A549 (cell line): ENCODE data around the gene LAGE3. TPM values are rescaled to one million over a fixed set of nuclear protein-coding genes. Genes with fewer than 3 reads are reported as not detected.

Source experiments
- ATAC-seq, 2 experiments: fragments of 200-7000 bp in 1 of 2; fragments of >200 bp in 1 of 2; cut with Nextera tagmentation in 1 of 2; cut with Tn5 transposase in 1 of 2; 3 replicates each; pipeline versions ENCODE4 v1.8.0 to v1.9.1; 2018 to 2020; ENCODE audit warnings: mild to moderate bottlenecking in 1 of 2, moderate library complexity in 1 of 2
- CTCF ChIA-PET: fragments of 300-600 bp; sonication (Branson Sonifier 250); formaldehyde crosslinking; extraction: SDS; loops from one replicate; lab custom pipeline; 2021; ENCODE audit warnings: antibody characterized with exemption, inconsistent platforms; lab: Yijun Ruan, JAX
- POLR2A ChIA-PET: fragments of 350-600 bp; formaldehyde crosslinking; extraction: SDS; loops from one replicate; lab custom pipeline; 2021; ENCODE audit warnings: antibody characterized with exemption, inconsistent platforms; lab: Yijun Ruan, JAX
- DNase-seq, 2 experiments: peaks; one replicate each; pipeline versions ENCODE4 v3.0.0 to v3.0.0-alpha.2; 2011 to 2016; ENCODE audit warnings: low read depth in 1 of 2, low spot score in 1 of 2
- FAIRE-seq: peaks from 2 replicates; lab custom pipeline; 2011; peaks lifted over from hg19 to GRCh38; lab: Jason Lieb, UNC
- H3K27ac ChIP-seq, 2 experiments: fragments of >200 bp; sonication (Bioruptor Twin); formaldehyde crosslinking; 3 replicates each; pipeline ENCODE4 v1.5.1; 2016 to 2017
- H3K4me1 ChIP-seq: fragments of >200 bp; sonication (Bioruptor Twin); formaldehyde crosslinking; 3 replicates; pipeline ENCODE4 v1.6.1; 2016
- H3K4me2 ChIP-seq: fragments of >200 bp; sonication (Bioruptor Twin); formaldehyde crosslinking; 3 replicates; pipeline ENCODE4 v1.6.1; 2016
- H3K4me3 ChIP-seq: fragments of >200 bp; sonication (Bioruptor Twin); formaldehyde crosslinking; 3 replicates; pipeline ENCODE4 v1.5.1; 2016
- H3K9me3 ChIP-seq: fragments of >200 bp; sonication (Bioruptor Twin); formaldehyde crosslinking; 3 replicates; pipeline ENCODE4 v1.6.1; 2016
- BHLHE40 ChIP-seq: IDR thresholded peaks from 2 replicates; pipeline ENCODE4 v1.6.1; 2012; ENCODE audit warnings: low read depth, low read length, inconsistent platforms
- CBX8 ChIP-seq: fragments of 200-600 bp; sonication (generic); IDR thresholded peaks from 2 replicates; pipeline ENCODE4 v1.6.1; 2016
- CHD2 ChIP-seq: fragments of 150-350 bp; IDR thresholded peaks from 2 replicates; pipeline ENCODE4 v1.6.1; 2014; ENCODE audit warnings: low read length; ENCODE audit not compliant: partially characterized antibody
- CHD4 ChIP-seq: fragments of 200-600 bp; sonication (generic); IDR thresholded peaks from 2 replicates; pipeline ENCODE4 v1.6.1; 2016; ENCODE audit warnings: antibody characterized with exemption, mild to moderate bottlenecking, borderline replicate concordance
- EP300 ChIP-seq, 2 experiments: fragments of >200 bp; sonication (Bioruptor Twin); formaldehyde crosslinking; IDR thresholded peaks; 2 replicates in 1 of 2; 3 replicates in 1 of 2; pipeline ENCODE4 v1.6.1; 2016 to 2017
- ESRRA ChIP-seq: fragments of 150-350 bp; IDR thresholded peaks from 2 replicates; pipeline ENCODE4 v1.6.1; 2014; ENCODE audit warnings: mild to moderate bottlenecking, low read length, borderline replicate concordance
- FOXS1 ChIP-seq: fragments of 250-450 bp; sonication (Bioruptor Pico); IDR thresholded peaks from 2 replicates; pipeline ENCODE4 v1.5.0; 2020; ENCODE audit warnings: mild to moderate bottlenecking, moderate library complexity
- HDAC2 ChIP-seq: fragments of 200-600 bp; sonication (generic); IDR thresholded peaks from 2 replicates; pipeline ENCODE4 v1.6.1; 2016
- HEYL ChIP-seq: fragments of 250-450 bp; sonication (Bioruptor Pico); IDR thresholded peaks from 2 replicates; pipeline ENCODE4 v1.8.0; 2021; ENCODE audit warnings: mild to moderate bottlenecking, moderate library complexity
- JUN ChIP-seq, 2 experiments: fragments of >200 bp; sonication (Bioruptor Twin); formaldehyde crosslinking; IDR thresholded peaks; 2 replicates in 1 of 2; 3 replicates in 1 of 2; pipeline ENCODE4 v1.6.1; 2016 to 2017
- JUNB ChIP-seq: fragments of >200 bp; sonication (Bioruptor Twin); formaldehyde crosslinking; IDR thresholded peaks from 2 replicates; pipeline ENCODE4 v1.6.1; 2016
- MAZ ChIP-seq: fragments of 150-350 bp; IDR thresholded peaks from 2 replicates; pipeline ENCODE4 v1.6.1; 2014; ENCODE audit warnings: antibody characterized with exemption, low read depth, low read length, borderline replicate concordance
- RNF2 ChIP-seq: fragments of 200-600 bp; sonication (generic); IDR thresholded peaks from 2 replicates; pipeline ENCODE4 v1.6.1; 2016; ENCODE audit warnings: low read depth, mild to moderate bottlenecking, antibody characterized with exemption, moderate library complexity, borderline replicate concordance
- TP53 ChIP-seq: fragments of 250-450 bp; sonication (Bioruptor Pico); IDR thresholded peaks from 2 replicates; pipeline ENCODE4 v1.5.0; 2021; ENCODE audit warnings: mild to moderate bottlenecking, moderate library complexity
- ZFP36 ChIP-seq: fragments of 450-650 bp; IDR thresholded peaks from 2 replicates; pipeline ENCODE4 v1.6.1; 2014; ENCODE audit warnings: borderline replicate concordance; ENCODE audit not compliant: partially characterized antibody
- ZSCAN20 ChIP-seq: fragments of 250-450 bp; sonication (Bioruptor Pico); IDR thresholded peaks from 2 replicates; pipeline ENCODE4 v1.8.0; 2022; ENCODE audit warnings: mild to moderate bottlenecking, moderate library complexity
- WGBS: methylation state at CpG from one replicate; pipeline ENCODE4 v1.1.6; 2017; ENCODE audit errors: missing lambda C conversion rate; 5-methylcytosine and 5-hydroxymethylcytosine counted together
- polyA plus RNA-seq, 4 experiments: library from polyadenylated mRNA; depleted of rRNA in 3 of 4; stranded (reverse); fragments of >200 nt; fragmentation: RNase III in 1 of 4; extraction: RNeasy Plus Mini Kit Qiagen cat#74134 plus additional on column Dnase treatment in 1 of 4; gene quantifications; 2 replicates in 3 of 4; 3 replicates in 1 of 4; pipeline ENCODE4 v1.2.3, GENCODE V29; 2011 to 2017
- TF ChIP-seq, protein P1 (sequence below): fragments of >200 bp; sonication (Bioruptor Twin); formaldehyde crosslinking; IDR thresholded peaks from 2 replicates; pipeline ENCODE4 v1.6.1; 2016
- TF ChIP-seq, protein P2 (sequence below): IDR thresholded peaks from 2 replicates; pipeline ENCODE4 v1.6.1; 2012
- TF ChIP-seq, protein P3 (sequence below): fragments of 250-450 bp; sonication (Bioruptor Pico); IDR thresholded peaks from 2 replicates; pipeline ENCODE4 v1.5.0; 2021; ENCODE audit warnings: mild to moderate bottlenecking, moderate library complexity, borderline replicate concordance
- TF ChIP-seq, protein P4 (sequence below): fragments of 200-600 bp; sonication (generic); IDR thresholded peaks from 2 replicates; pipeline ENCODE4 v1.6.1; 2016; ENCODE audit warnings: antibody characterized with exemption, mild to moderate bottlenecking, moderate library complexity
- TF ChIP-seq, protein P5 (sequence below): fragments of 250-450 bp; sonication (Bioruptor Pico); IDR thresholded peaks from 2 replicates; pipeline ENCODE4 v1.5.0; 2020; ENCODE audit warnings: low read depth, mild to moderate bottlenecking, moderate library complexity
- TF ChIP-seq, protein P6 (sequence below): fragments of >200 bp; sonication (Bioruptor Twin); formaldehyde crosslinking; IDR thresholded peaks from 3 replicates; pipeline ENCODE4 v1.5.1; 2016
- TF ChIP-seq, protein P7 (sequence below): IDR thresholded peaks from 2 replicates; pipeline ENCODE4 v1.6.1; 2012; ENCODE audit warnings: low read depth, borderline replicate concordance

The LAGE3 gene
- polyA plus RNA-seq, 2 of the 4 experiments (the other 2 are of a cell fraction), result 20.6 to 49.7 TPM

DNA sequence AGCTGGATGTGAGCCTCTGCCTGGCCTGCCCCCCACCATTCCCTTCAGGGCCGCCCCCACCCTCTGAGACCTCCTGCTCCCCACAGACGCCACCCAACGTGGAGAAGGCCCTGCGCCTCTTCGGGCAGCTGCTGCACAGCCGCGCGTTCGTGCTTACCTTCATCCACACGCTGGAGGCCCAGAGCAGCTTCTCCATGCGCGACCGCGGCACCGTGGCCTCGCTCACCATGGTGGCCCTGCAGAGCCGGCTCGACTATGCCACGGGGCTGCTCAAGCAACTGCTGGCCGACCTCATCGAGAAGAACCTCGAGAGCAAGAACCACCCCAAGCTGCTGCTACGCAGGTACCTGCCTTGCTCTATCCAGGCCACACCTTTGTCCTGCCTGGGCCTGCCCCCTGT lies 10.9 kb downstream of the LAGE3 start (continued):
- no peak for TF ChIP-seq MAZ
- TF ChIP-seq, protein P1, sequence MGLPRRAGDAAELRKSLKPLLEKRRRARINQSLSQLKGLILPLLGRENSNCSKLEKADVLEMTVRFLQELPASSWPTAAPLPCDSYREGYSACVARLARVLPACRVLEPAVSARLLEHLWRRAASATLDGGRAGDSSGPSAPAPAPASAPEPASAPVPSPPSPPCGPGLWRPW, result no peak
- no peak for TF ChIP-seq CHD2
- no peak for TF ChIP-seq JUNB
- TF ChIP-seq EP300 (IDR thresholded peaks at IDR 0.05), result no peak
- no peak for TF ChIP-seq FOXS1
- no peak for TF ChIP-seq TP53 (CRISPR knock-in tag)
- no peak for TF ChIP-seq BHLHE40
- TF ChIP-seq, protein P2, sequence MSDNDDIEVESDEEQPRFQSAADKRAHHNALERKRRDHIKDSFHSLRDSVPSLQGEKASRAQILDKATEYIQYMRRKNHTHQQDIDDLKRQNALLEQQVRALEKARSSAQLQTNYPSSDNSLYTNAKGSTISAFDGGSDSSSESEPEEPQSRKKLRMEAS, result no peak

DNA sequence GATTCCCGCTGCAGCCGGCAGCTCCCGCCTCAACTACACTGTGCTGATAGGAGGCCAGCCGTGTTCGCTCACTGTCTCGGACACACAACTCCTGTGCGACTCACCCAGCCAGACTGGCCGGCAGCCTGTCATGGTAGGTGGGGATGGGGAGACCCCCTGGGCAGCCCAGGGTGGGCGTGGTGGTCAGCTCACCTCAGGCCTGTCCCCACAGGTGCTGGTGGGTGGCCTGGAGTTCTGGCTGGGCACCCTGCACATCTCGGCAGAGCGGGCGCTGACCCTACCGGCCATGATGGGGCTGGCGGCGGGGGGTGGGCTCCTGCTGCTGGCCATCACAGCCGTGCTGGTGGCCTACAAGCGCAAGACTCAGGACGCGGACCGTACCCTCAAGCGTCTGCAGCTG lies 11.5 kb downstream of the LAGE3 start:
- POLR2A ChIA-PET, result no interaction called here
- Histone ChIP-seq H3K4me1 (no peaks in the 10 kb centered on the region), H3K27ac (no peak overlapping the region), H3K9me3 (no peaks in the 10 kb centered on the region), H3K4me2 (no peak overlapping the region), H3K4me3 (no peak overlapping the region)
- DNase-seq (no peak), FAIRE-seq (no peak), ATAC-seq (no peak)
- WGBS, result 95% methylated on average over 4 of the region's 21 CpGs
- CTCF ChIA-PET, result no interaction called here
- TF ChIP-seq HDAC2 (no peak), TP53 (CRISPR knock-in tag) (no peak), RNF2 (no peak), ZSCAN20 (CRISPR knock-in tag) (no peak), JUNB (no peak), ESRRA (no peak), CHD4 (no peak), CBX8 (no peak)
- TF ChIP-seq, protein P3, sequence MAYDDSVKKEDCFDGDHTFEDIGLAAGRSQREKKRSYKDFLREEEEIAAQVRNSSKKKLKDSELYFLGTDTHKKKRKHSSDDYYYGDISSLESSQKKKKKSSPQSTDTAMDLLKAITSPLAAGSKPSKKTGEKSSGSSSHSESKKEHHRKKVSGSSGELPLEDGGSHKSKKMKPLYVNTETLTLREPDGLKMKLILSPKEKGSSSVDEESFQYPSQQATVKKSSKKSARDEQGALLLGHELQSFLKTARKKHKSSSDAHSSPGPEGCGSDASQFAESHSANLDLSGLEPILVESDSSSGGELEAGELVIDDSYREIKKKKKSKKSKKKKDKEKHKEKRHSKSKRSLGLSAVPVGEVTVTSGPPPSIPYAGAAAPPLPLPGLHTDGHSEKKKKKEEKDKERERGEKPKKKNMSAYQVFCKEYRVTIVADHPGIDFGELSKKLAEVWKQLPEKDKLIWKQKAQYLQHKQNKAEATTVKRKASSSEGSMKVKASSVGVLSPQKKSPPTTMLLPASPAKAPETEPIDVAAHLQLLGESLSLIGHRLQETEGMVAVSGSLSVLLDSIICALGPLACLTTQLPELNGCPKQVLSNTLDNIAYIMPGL, result no peak
- TF ChIP-seq, protein P4, sequence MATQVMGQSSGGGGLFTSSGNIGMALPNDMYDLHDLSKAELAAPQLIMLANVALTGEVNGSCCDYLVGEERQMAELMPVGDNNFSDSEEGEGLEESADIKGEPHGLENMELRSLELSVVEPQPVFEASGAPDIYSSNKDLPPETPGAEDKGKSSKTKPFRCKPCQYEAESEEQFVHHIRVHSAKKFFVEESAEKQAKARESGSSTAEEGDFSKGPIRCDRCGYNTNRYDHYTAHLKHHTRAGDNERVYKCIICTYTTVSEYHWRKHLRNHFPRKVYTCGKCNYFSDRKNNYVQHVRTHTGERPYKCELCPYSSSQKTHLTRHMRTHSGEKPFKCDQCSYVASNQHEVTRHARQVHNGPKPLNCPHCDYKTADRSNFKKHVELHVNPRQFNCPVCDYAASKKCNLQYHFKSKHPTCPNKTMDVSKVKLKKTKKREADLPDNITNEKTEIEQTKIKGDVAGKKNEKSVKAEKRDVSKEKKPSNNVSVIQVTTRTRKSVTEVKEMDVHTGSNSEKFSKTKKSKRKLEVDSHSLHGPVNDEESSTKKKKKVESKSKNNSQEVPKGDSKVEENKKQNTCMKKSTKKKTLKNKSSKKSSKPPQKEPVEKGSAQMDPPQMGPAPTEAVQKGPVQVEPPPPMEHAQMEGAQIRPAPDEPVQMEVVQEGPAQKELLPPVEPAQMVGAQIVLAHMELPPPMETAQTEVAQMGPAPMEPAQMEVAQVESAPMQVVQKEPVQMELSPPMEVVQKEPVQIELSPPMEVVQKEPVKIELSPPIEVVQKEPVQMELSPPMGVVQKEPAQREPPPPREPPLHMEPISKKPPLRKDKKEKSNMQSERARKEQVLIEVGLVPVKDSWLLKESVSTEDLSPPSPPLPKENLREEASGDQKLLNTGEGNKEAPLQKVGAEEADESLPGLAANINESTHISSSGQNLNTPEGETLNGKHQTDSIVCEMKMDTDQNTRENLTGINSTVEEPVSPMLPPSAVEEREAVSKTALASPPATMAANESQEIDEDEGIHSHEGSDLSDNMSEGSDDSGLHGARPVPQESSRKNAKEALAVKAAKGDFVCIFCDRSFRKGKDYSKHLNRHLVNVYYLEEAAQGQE, result no peak
- TF ChIP-seq, protein P5, sequence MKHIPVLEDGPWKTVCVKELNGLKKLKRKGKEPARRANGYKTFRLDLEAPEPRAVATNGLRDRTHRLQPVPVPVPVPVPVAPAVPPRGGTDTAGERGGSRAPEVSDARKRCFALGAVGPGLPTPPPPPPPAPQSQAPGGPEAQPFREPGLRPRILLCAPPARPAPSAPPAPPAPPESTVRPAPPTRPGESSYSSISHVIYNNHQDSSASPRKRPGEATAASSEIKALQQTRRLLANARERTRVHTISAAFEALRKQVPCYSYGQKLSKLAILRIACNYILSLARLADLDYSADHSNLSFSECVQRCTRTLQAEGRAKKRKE (CRISPR knock-in tag), result no peak

DNA sequence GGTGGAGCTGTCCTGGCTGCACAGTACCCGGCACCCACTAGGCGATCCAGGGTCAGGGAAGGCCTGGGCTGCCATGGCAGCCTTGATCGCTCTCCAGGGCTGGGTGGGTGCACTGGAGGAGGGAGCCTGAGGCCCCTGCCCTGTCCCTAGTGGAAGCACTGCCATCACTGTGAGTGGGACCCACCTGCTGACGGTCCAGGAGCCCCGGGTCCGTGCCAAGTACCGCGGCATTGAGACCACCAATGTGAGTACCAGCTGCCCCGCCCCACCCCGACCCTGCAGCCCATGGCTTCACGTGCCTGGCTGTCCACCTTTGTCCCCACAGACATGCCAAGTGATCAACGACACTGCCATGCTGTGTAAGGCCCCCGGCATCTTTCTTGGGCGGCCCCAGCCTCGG lies 12.2 kb downstream of the LAGE3 start:
- Histone ChIP-seq H3K4me3 (no peak overlapping the region), H3K4me2 (no peak overlapping the region), H3K4me1 (no peaks in the 10 kb centered on the region), H3K9me3 (no peaks in the 10 kb centered on the region), H3K27ac (no peak overlapping the region)
- DNase-seq (no peak), ATAC-seq (no peak), FAIRE-seq (no peak)
- ChIA-PET CTCF (interaction anchor here (0.5 kb wide), 1 partner anchor 73 kb away, joined by 3 read pairs; no protein-coding TSS in a partner anchor), POLR2A (no interaction called here)
- WGBS, result 92% methylated on average over 9 of the region's 15 CpGs
- TF ChIP-seq, protein P6, sequence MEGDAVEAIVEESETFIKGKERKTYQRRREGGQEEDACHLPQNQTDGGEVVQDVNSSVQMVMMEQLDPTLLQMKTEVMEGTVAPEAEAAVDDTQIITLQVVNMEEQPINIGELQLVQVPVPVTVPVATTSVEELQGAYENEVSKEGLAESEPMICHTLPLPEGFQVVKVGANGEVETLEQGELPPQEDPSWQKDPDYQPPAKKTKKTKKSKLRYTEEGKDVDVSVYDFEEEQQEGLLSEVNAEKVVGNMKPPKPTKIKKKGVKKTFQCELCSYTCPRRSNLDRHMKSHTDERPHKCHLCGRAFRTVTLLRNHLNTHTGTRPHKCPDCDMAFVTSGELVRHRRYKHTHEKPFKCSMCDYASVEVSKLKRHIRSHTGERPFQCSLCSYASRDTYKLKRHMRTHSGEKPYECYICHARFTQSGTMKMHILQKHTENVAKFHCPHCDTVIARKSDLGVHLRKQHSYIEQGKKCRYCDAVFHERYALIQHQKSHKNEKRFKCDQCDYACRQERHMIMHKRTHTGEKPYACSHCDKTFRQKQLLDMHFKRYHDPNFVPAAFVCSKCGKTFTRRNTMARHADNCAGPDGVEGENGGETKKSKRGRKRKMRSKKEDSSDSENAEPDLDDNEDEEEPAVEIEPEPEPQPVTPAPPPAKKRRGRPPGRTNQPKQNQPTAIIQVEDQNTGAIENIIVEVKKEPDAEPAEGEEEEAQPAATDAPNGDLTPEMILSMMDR, result no peak
- TF ChIP-seq, protein P4, result no peak
- TF ChIP-seq HEYL (CRISPR knock-in tag) (no peak), JUN (IDR thresholded peaks at IDR 0.05) (no peak), ZFP36 (no peak)
- TF ChIP-seq, protein P7, sequence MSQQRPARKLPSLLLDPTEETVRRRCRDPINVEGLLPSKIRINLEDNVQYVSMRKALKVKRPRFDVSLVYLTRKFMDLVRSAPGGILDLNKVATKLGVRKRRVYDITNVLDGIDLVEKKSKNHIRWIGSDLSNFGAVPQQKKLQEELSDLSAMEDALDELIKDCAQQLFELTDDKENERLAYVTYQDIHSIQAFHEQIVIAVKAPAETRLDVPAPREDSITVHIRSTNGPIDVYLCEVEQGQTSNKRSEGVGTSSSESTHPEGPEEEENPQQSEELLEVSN, result no peak
